ENCODE data around the gene MBOAT1. TPM values are rescaled to one million over a fixed set of nuclear protein-coding genes. Genes with fewer than 3 reads are reported as not detected.

The MBOAT1 gene
- total and polyA plus RNA-seq, 2 of the 13 experiments (the other 11 are each of a cell fraction or from before 2014, with no cell fraction given): not detected

GRCh38 chr6:20241102-20241501 lies 28.8 kb upstream of the MBOAT1 start:
- in situ Hi-C loops (cut with HindIII; ENCODE audit: extremely low pct_ligation_motif_present, low pct_unique_long_range_greater_than_20kb) (no loop called here), intact Hi-C loops (cut with micrococcal nuclease; ENCODE audit: unreplicated experiment) (no loop called here)
- Histone ChIP-seq H3K4me1 (ENCODE audit: insufficient read depth, low read length) (peaks cover 20% of the 10 kb centered on the region), H3K36me3 (replicated peaks in 1 of 2; ENCODE audit: control insufficient read depth in 1 of 2, insufficient read depth in 2 of 2, low read length in 2 of 2) (no peaks in the 10 kb centered on the region), H2AFZ (ENCODE audit: low read length) (no peak overlapping the region), H3K9ac (ENCODE audit: insufficient read depth, low read depth, low read length) (no peak overlapping the region), H3K4me3 (replicated peaks in 1 of 3; ENCODE audit: insufficient read depth in 1 of 3, low read depth in 2 of 3, low read length in 3 of 3) (no peak overlapping the region), H3K4me2 (ENCODE audit: low read depth, low read length) (no peak overlapping the region), H3K27me3 (ENCODE audit: control insufficient read depth in 1 of 2, insufficient read depth in 2 of 2, low read length in 2 of 2) (no peaks in the 10 kb centered on the region), H3K79me2 (ENCODE audit: insufficient read depth, low read length) (no peaks in the 10 kb centered on the region), H4K20me1 (ENCODE audit: insufficient read depth, low read length) (no peaks in the 10 kb centered on the region), H3K27ac (ENCODE audit: extremely low read length, insufficient read depth, low read length) (no peak overlapping the region), H3K9me3 (ENCODE audit: low read length) (no peaks in the 10 kb centered on the region)
- FAIRE-seq (no peak), ATAC-seq (no peak), DNase-seq (ENCODE audit: low spot score) (no peak)
- ChIA-PET POLR2A (no interaction called here), CTCF (ENCODE audit: low intra/inter-chr PET ratio, low total read pairs) (no interaction called here)
- BruUV-seq (replicated peaks): no TSS peak
- 51% methylated on average over 2 of the region's 2 CpGs for WGBS (ENCODE audit: low lambda C conversion rate)
- TF ChIP-seq HNRNPL (IDR thresholded peaks at IDR 0.05; ENCODE audit: low read depth, low read length) (no peak), ZNF557 (CRISPR knock-in tag; IDR thresholded peaks at IDR 0.05) (no peak), ZNF251 (CRISPR knock-in tag; IDR thresholded peaks at IDR 0.05) (no peak), ZBTB2 (CRISPR knock-in tag; IDR thresholded peaks at IDR 0.05; ENCODE audit: low read depth) (no peak), ZFP41 (CRISPR knock-in tag; IDR thresholded peaks at IDR 0.05; ENCODE audit: borderline replicate concordance) (no peak), ZNF749 (CRISPR knock-in tag; IDR thresholded peaks at IDR 0.05; ENCODE audit: borderline replicate concordance) (no peak)
- TF ChIP-seq, protein P1, sequence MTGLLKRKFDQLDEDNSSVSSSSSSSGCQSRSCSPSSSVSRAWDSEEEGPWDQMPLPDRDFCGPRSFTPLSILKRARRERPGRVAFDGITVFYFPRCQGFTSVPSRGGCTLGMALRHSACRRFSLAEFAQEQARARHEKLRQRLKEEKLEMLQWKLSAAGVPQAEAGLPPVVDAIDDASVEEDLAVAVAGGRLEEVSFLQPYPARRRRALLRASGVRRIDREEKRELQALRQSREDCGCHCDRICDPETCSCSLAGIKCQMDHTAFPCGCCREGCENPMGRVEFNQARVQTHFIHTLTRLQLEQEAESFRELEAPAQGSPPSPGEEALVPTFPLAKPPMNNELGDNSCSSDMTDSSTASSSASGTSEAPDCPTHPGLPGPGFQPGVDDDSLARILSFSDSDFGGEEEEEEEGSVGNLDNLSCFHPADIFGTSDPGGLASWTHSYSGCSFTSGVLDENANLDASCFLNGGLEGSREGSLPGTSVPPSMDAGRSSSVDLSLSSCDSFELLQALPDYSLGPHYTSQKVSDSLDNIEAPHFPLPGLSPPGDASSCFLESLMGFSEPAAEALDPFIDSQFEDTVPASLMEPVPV (CRISPR knock-in tag; IDR thresholded peaks at IDR 0.05): no peak
- TF ChIP-seq, protein P2, sequence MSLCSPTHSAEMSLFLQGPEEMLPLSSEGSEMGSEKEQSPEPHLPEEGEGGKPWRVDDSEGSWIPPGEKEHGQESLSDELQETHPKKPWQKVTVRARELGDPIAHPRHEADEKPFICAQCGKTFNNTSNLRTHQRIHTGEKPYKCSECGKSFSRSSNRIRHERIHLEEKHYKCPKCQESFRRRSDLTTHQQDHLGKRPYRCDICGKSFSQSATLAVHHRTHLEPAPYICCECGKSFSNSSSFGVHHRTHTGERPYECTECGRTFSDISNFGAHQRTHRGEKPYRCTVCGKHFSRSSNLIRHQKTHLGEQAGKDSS (CRISPR knock-in tag; IDR thresholded peaks at IDR 0.05; ENCODE audit: borderline replicate concordance, low read depth): no peak

Data from HepG2 (cell line).